ENCODE results near the gene NEB. TPM values are rescaled to one million over a fixed set of nuclear protein-coding genes. Genes with fewer than 3 reads are reported as not detected.

NEB gene
- polyA plus RNA-seq, 1 experiment: 0.14 TPM

DNA sequence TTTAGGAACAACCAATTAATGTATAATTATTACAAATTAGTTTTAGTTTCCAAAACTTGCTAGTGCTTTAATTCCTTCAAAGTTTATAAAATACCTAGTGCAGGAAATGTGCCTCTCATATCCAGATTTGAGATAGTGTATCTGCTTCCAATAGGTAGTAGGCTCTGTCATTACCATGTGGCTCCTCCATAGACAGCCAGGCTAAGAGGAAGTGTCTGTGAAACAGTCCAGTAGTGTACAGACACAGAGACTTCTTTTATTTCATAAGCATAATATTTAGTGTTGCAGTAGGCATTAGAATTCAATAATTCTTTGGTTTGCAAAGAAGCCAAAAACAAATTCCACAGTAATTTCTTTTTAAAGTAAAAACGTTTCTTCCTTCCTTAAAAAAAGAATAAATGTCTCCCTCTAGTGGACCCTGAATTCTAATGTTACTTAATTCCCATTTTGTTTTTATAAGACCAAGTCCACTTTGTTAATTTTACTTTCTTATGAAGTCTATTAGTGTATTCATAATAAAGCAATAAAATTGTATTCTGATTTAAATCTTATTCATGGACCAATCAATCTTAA, 101.2 kb downstream of the NEB start:
- H3K27me3 ChIP-seq (ENCODE audit: control insufficient read depth, insufficient read depth, low read length): no peaks in the 10 kb centered on the region
- no peak overlapping the region for H3K4me3 ChIP-seq (ENCODE audit: low read depth, low read length)
- H3K27ac ChIP-seq (ENCODE audit: low read depth, low read length): no peak overlapping the region
- TF ChIP-seq CTCF (IDR thresholded peaks at IDR 0.05; ENCODE audit: low read depth, low read length): peak; percentile 40
- no peaks in the 10 kb centered on the region for H3K9me3 ChIP-seq (ENCODE audit: control insufficient read depth, insufficient read depth, low read length)
- ChIA-PET CTCF (interaction anchor here (0.7 to 1.0 kb wide), 4 partner anchors 18 to 392 kb away, joined by 3 to 4 read pairs (median 4); no protein-coding TSS in a partner anchor), POLR2A (no interaction called here)
- no peak for DNase-seq (ENCODE audit: low read depth, low spot score)

DNA sequence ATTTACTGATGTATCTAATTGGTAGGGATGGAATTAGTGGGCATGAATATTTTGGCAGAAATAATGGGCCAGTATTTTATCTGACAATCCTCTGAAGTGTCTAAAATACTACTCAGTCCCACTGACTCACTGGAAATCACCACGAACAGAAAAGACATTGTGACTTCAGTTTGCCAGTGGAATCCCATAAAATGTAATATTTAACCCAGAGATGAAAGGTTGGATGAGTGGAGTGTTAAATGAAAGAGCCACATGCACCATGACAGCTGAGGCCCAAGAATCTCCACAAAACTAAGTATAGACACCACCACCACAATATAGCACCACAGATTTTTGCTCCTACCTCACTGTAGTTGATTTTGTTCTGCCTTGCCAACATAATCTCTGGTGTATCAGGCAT, 103.9 kb downstream of the NEB start:
- no peaks in the 10 kb centered on the region for H3K27me3 ChIP-seq (ENCODE audit: control insufficient read depth, insufficient read depth, low read length)
- H3K27ac ChIP-seq (ENCODE audit: low read depth, low read length): no peak overlapping the region
- H3K9me3 ChIP-seq (ENCODE audit: control insufficient read depth, insufficient read depth, low read length): no peaks in the 10 kb centered on the region
- CTCF ChIA-PET: no interaction called here
- TF ChIP-seq CTCF (IDR thresholded peaks at IDR 0.05; ENCODE audit: low read depth, low read length): no peak
- H3K4me3 ChIP-seq (ENCODE audit: low read depth, low read length): no peak overlapping the region
- DNase-seq (ENCODE audit: low read depth, low spot score): no peak
- POLR2A ChIA-PET: no interaction called here

DNA sequence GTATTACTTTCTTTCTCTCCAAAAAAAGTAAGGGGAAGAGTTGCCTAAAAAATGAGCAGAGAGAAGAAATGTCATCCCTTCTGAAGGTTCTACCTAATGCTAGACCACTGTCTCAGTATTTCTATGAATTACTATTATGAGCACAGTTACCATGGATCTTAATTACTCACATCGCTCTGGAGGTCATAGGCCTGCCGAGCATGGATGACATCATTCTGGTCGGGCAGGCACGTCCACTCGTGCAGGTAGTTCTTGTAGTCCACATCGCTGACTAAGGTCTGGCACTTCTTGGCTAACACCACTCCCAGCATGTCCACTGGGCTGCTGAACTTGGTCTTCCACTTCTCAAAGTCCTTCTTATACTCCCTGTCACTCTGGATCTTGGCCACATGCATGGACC, 106.9 kb downstream of the NEB start:
- H3K9me3 ChIP-seq (ENCODE audit: control insufficient read depth, insufficient read depth, low read length): no peaks in the 10 kb centered on the region
- TF ChIP-seq CTCF (IDR thresholded peaks at IDR 0.05; ENCODE audit: low read depth, low read length): no peak
- no peak overlapping the region for H3K4me3 ChIP-seq (ENCODE audit: low read depth, low read length)
- H3K27ac ChIP-seq (ENCODE audit: low read depth, low read length): no peak overlapping the region
- ChIA-PET CTCF (no interaction called here), POLR2A (no interaction called here)
- DNase-seq (ENCODE audit: low read depth, low spot score): no peak
- H3K27me3 ChIP-seq (ENCODE audit: control insufficient read depth, insufficient read depth, low read length): no peaks in the 10 kb centered on the region

- no peaks in the 10 kb centered on the region for H3K27me3 ChIP-seq (ENCODE audit: control insufficient read depth, insufficient read depth, low read length)
- TF ChIP-seq CTCF (IDR thresholded peaks at IDR 0.05; ENCODE audit: low read depth, low read length): no peak
- no peak overlapping the region for H3K27ac ChIP-seq (ENCODE audit: low read depth, low read length)
- DNase-seq (ENCODE audit: low read depth, low spot score): no peak
- no peak overlapping the region for H3K4me3 ChIP-seq (ENCODE audit: low read depth, low read length)
- CTCF ChIA-PET: interaction anchor here (0.6 kb wide), 1 partner anchor 11 kb away, joined by 3 read pairs; no protein-coding TSS in a partner anchor
- no peaks in the 10 kb centered on the region for H3K9me3 ChIP-seq (ENCODE audit: control insufficient read depth, insufficient read depth, low read length)
- POLR2A ChIA-PET: no interaction called here
Measured at GRCh38 chr2:151624271-151624670, 110.0 kb downstream of the NEB start.

GRCh38 chr2:151623631-151624030, 110.6 kb downstream of the NEB start:
- TF ChIP-seq CTCF (IDR thresholded peaks at IDR 0.05; ENCODE audit: low read depth, low read length): no peak
- Histone ChIP-seq H3K4me3 (ENCODE audit: low read depth, low read length) (no peak overlapping the region), H3K27ac (ENCODE audit: low read depth, low read length) (no peak overlapping the region), H3K9me3 (ENCODE audit: control insufficient read depth, insufficient read depth, low read length) (no peaks in the 10 kb centered on the region), H3K27me3 (ENCODE audit: control insufficient read depth, insufficient read depth, low read length) (no peaks in the 10 kb centered on the region)
- DNase-seq (ENCODE audit: low read depth, low spot score): no peak
- POLR2A ChIA-PET: no interaction called here
- CTCF ChIA-PET: interaction anchor here (1.1 kb wide), 1 partner anchor 14 kb away, joined by 3 read pairs; no protein-coding TSS in a partner anchor

Data from AG04450 (cell line).